ENCODE data around the gene PDE4A. TPM values are rescaled to one million over a fixed set of nuclear protein-coding genes. Genes with fewer than 3 reads are reported as not detected.

PDE4A gene
- total and polyA plus RNA-seq, 2 of the 8 experiments (the other 6 are each of a cell fraction or from before 2014, with no cell fraction given) = 2.0 to 4.4 TPM

GRCh38 chr19:10403137-10404021 is 17.0 kb upstream of the PDE4A start, which contains the start of gene CDC37:
TSS of gene CDC37 (minus strand) at chr19:10403542. CDS start at chr19:10403479, 63 bp downstream.
- H3K9me3 ChIP-seq (ENCODE audit: insufficient read depth in 2 of 2, low read depth in 1 of 2, low read length in 1 of 2) = no peaks in the 10 kb centered on the region
- peaks cover 17 to 46% of the 10 kb centered on the region in 2 experiments for H3K79me2 ChIP-seq (ENCODE audit: control insufficient read depth in 1 of 2, insufficient read depth in 2 of 2, low read length in 2 of 2)
- peak within 1 kb of the TSS; percentile 53 to 98 for H3K4me2 ChIP-seq (ENCODE audit: insufficient read depth in 1 of 2, low read depth in 2 of 2, low read length in 2 of 2)
- peak within 1 kb of the TSS; percentile 84; the same call in 1 of the 2 replicates for H2BK5ac ChIP-seq (ENCODE audit: low read depth, low read length)
- ChIA-PET CTCF (ENCODE audit: partially characterized antibody) (interaction anchor here (0.5 to 10.5 kb wide), 15 partner anchors 11 to 292 kb away, joined by 3 to 172 read pairs (median 4); partner anchors contain the start of genes ICAM5 and PDE4A), POLR2A (ENCODE audit: partially characterized antibody) (interaction anchor here (0.7 to 5.9 kb wide), 7 partner anchors 11 to 70 kb away, joined by 3 to 33 read pairs (median 4); partner anchors contain the start of genes RAVER1 and TYK2)
- peak within 1 kb of the TSS; percentile 81 for H4K5ac ChIP-seq (ENCODE audit: insufficient read length, low read depth, low read length)
- peak within 1 kb of the TSS; percentile 89 for H2AFZ ChIP-seq (ENCODE audit: low read length)
- H3K36me3 ChIP-seq (ENCODE audit: control insufficient read depth in 2 of 4, insufficient read depth in 4 of 4, low read length in 3 of 4) = peaks cover 0 to 2% (median 0%) of the 10 kb centered on the region in 4 experiments; a peak in 3 of 8 replicates
- peak within 1 kb of the TSS; percentile 87 for H3K18ac ChIP-seq (ENCODE audit: extremely low read depth, low read length)
- H3K79me1 ChIP-seq (ENCODE audit: low read depth, low read length) = peaks cover 5% of the 10 kb centered on the region
- H3K56ac ChIP-seq (replicated peaks; ENCODE audit: insufficient read length, low read depth, low read length) = peak within 1 kb of the TSS; percentile 62
- FAIRE-seq (no peak), DNase-seq (ENCODE audit: low read depth in 1 of 2, low spot score in 2 of 2) (peak; percentile 86 to 99)
- H4K8ac ChIP-seq (ENCODE audit: extremely low read depth, insufficient read depth, low read length) = peak within 1 kb of the TSS; percentile 81
- H2BK120ac ChIP-seq (replicated peaks; ENCODE audit: low read depth, low read length) = no peak within 1 kb of the TSS
- H3K4me3 ChIP-seq (ENCODE audit: extremely low read depth in 1 of 4, insufficient read depth in 2 of 4, low read depth in 3 of 4, low read length in 4 of 4) = peak within 1 kb of the TSS; percentile 71 to 98 (median 98)
- H4K91ac ChIP-seq (replicated peaks; ENCODE audit: insufficient read length, low read length) = peak within 1 kb of the TSS; percentile 74
- H2BK15ac ChIP-seq (ENCODE audit: low read length) = no peak within 1 kb of the TSS; the same call in 1 of the 2 replicates
- peak within 1 kb of the TSS; percentile 78 for H3K27ac ChIP-seq (ENCODE audit: low read depth, low read length)
- H3K23ac ChIP-seq (ENCODE audit: insufficient read length) = no peak within 1 kb of the TSS
- peak within 1 kb of the TSS; percentile 83 for H3K4ac ChIP-seq (replicated peaks; ENCODE audit: insufficient read length, low read depth, low read length)
- H3K23me2 ChIP-seq (ENCODE audit: low read depth, low read length) = peaks cover 17% of the 10 kb centered on the region
- H2BK20ac ChIP-seq (ENCODE audit: low read length) = no peak within 1 kb of the TSS
- no peak within 1 kb of the TSS for H2AK5ac ChIP-seq (ENCODE audit: low read depth, low read length)
- peak within 1 kb of the TSS; percentile 63 to 88 (median 84) for H3K9ac ChIP-seq (replicated peaks in 1 of 4; ENCODE audit: extremely low read depth in 1 of 4, low read depth in 3 of 4, low read length in 3 of 4)
- 2% methylated on average over 64 of the region's 69 CpGs; no CpG with 5 or more reads in 1 of the 2 experiments for WGBS, 2 experiments (ENCODE audit: extremely low coverage in 1 of 2, insufficient coverage in 1 of 2, insufficient read length in 1 of 2, insufficient replicate concordance in 2 of 2, low coverage in 1 of 2, low lambda C conversion rate in 2 of 2, missing lambda C conversion rate in 1 of 2)
- peak within 1 kb of the TSS; percentile 68; the same call in 1 of the 2 replicates for H2BK12ac ChIP-seq (ENCODE audit: low read depth, low read length)
- H4K20me1 ChIP-seq (replicated peaks in 1 of 2; ENCODE audit: control insufficient read depth in 1 of 2, insufficient read depth in 2 of 2, low read length in 2 of 2) = peaks cover under 1 to 15% of the 10 kb centered on the region in 2 experiments
- no peak within 1 kb of the TSS for H3K14ac ChIP-seq (ENCODE audit: insufficient read length)
- H3K4me1 ChIP-seq (replicated peaks in 1 of 4; ENCODE audit: control insufficient read depth in 3 of 4, insufficient read depth in 4 of 4, low read length in 3 of 4) = peaks cover 3 to 8% (median 5%) of the 10 kb centered on the region in 4 experiments; a peak in 5 of 7 replicates
- peaks cover 3 to 15% (median 9%) of the 10 kb centered on the region in 4 experiments; a peak in 5 of 7 replicates for H3K27me3 ChIP-seq (replicated peaks in 1 of 4; ENCODE audit: control insufficient read depth in 3 of 4, extremely low read depth in 1 of 4, insufficient read depth in 3 of 4, low read length in 3 of 4)
- TF ChIP-seq BRCA1 (IDR thresholded peaks at IDR 0.05; ENCODE audit: low read depth, low read length) (no peak), CEBPB (IDR thresholded peaks at IDR 0.05; ENCODE audit: low read depth, low read length) (no peak), RXRA (IDR thresholded peaks at IDR 0.05; ENCODE audit: insufficient read depth, low read depth, low read length) (no peak), SAP30 (IDR thresholded peaks at IDR 0.05; ENCODE audit: insufficient read depth, insufficient replicate concordance, low read length) (peak; percentile 92), CTBP2 (IDR thresholded peaks at IDR 0.05; ENCODE audit: borderline replicate concordance, insufficient read depth, insufficient read length, low read length) (peak; percentile 11), CTCF (IDR thresholded peaks at IDR 0.05; ENCODE audit: control extremely low read depth in 1 of 3, insufficient read depth in 1 of 3, low read depth in 1 of 3, low read length in 3 of 3) (peak in 2 of 3 experiments; percentile 0 to 10; a peak in 2 of 4 replicates)

Data from H1 (cell line).